NCI-H1694 (cell line): ENCODE measurements around the gene F7.

Experiments used
- DNase-seq: peaks from one replicate; lab custom pipeline; 2025; lab: John Stamatoyannopoulos, UW

Gene F7

GRCh38 chr13:113138792-113139551 is 33.4 kb downstream of the F7 start:
- DNase-seq, result no peak

- no peak for DNase-seq
Observed at GRCh38 chr13:113139577-113139976, 34.0 kb downstream of the F7 start.

GRCh38 chr13:113140677-113141600 is 35.3 kb downstream of the F7 start:
- DNase-seq, result no peak

GRCh38 chr13:113141601-113141970 is 36.0 kb downstream of the F7 start:
- no peak for DNase-seq

GRCh38 chr13:113142876-113143275 is 37.3 kb downstream of the F7 start:
- no peak for DNase-seq

GRCh38 chr13:113143466-113144254 is 38.1 kb downstream of the F7 start:
- no peak for DNase-seq

- no peak for DNase-seq
Observed at GRCh38 chr13:113144255-113144629, 38.7 kb downstream of the F7 start.

- DNase-seq, result no peak
Observed at GRCh38 chr13:113145496-113145895, 39.9 kb downstream of the F7 start.

- DNase-seq, result no peak
Observed at GRCh38 chr13:113145911-113146598, 40.5 kb downstream of the F7 start.

- no peak for DNase-seq
Observed at GRCh38 chr13:113146750-113147149, 41.2 kb downstream of the F7 start.

- DNase-seq, result no peak
Observed at GRCh38 chr13:113147206-113147605, 41.6 kb downstream of the F7 start.

GRCh38 chr13:113148407-113148806 is 42.8 kb downstream of the F7 start:
- DNase-seq, result no peak

- DNase-seq, result no peak
Observed at GRCh38 chr13:113148940-113149503, 43.4 kb downstream of the F7 start.

GRCh38 chr13:113149711-113150549 is 44.3 kb downstream of the F7 start:
- no peak for DNase-seq

GRCh38 chr13:113150550-113151365 is 45.2 kb downstream of the F7 start:
- no peak for DNase-seq

GRCh38 chr13:113151745-113152690 is 46.4 kb downstream of the F7 start:
- no peak for DNase-seq

GRCh38 chr13:113152691-113152983 is 47.0 kb downstream of the F7 start:
- no peak for DNase-seq

GRCh38 chr13:113152984-113153809 is 47.6 kb downstream of the F7 start:
- DNase-seq, result no peak
